B cell (primary cell): ENCODE data around the gene PEX14.

Experiments
- EZH2 ChIP-seq: IDR thresholded peaks from 2 replicates; pipeline ENCODE4 v1.6.1; 2012; ENCODE audit warnings: borderline replicate concordance, low read depth, mild to moderate bottlenecking, moderate library complexity, low read length; ENCODE audit not compliant: insufficient read depth, poor library complexity, severe bottlenecking
- TF ChIP-seq, protein P1 (sequence below): fragments of 200-600 bp; IDR thresholded peaks from one replicate; pipeline ENCODE4 v1.8.0; 2022; ENCODE audit warnings: antibody characterized with exemption, mild to moderate bottlenecking

DNA sequence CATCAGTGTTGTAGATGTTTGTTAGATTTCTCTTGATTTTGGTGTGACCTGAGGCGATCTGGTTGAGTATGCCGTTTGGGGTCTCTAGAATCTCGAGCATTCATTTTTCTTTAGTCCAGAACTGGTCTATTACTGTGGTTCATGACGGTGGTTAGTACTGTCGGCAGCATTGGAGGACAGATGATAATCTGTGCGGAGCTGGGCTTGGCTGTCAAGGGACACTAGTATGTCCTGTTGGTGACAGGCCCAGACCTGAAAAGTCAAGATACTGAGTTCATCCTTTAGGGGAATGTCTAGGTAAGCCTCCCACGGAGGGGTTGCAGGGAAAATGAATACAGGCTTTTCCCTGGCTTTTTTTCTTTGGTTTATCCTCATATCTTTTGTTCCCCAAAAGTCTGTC lies 59.8 kb downstream of the PEX14 start:
- TF ChIP-seq, protein P1, sequence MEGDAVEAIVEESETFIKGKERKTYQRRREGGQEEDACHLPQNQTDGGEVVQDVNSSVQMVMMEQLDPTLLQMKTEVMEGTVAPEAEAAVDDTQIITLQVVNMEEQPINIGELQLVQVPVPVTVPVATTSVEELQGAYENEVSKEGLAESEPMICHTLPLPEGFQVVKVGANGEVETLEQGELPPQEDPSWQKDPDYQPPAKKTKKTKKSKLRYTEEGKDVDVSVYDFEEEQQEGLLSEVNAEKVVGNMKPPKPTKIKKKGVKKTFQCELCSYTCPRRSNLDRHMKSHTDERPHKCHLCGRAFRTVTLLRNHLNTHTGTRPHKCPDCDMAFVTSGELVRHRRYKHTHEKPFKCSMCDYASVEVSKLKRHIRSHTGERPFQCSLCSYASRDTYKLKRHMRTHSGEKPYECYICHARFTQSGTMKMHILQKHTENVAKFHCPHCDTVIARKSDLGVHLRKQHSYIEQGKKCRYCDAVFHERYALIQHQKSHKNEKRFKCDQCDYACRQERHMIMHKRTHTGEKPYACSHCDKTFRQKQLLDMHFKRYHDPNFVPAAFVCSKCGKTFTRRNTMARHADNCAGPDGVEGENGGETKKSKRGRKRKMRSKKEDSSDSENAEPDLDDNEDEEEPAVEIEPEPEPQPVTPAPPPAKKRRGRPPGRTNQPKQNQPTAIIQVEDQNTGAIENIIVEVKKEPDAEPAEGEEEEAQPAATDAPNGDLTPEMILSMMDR, result no peak
- no peak for TF ChIP-seq EZH2
